GM06990 (cell line): ENCODE data around the gene PPP3CA.
"Not testable (repeated sequence)": the region's sequence is repeated elsewhere in the genome, so short reads cannot be mapped to it uniquely, and the experiment has no call there.

Experiments
- DNase-seq: peaks from one replicate; pipeline ENCODE4 v3.0.0-alpha.2; 2011; ENCODE audit not compliant: insufficient read length; ENCODE audit errors: extremely low read depth
- H3K27me3 ChIP-seq: replicated peaks from 2 replicates; pipeline ENCODE4 v1.6.0; 2011; ENCODE audit warnings: low read length; ENCODE audit not compliant: control insufficient read depth, insufficient read depth
- H3K36me3 ChIP-seq: 2 replicates; pipeline ENCODE4 v1.5.1; 2011; ENCODE audit warnings: low read length; ENCODE audit not compliant: control insufficient read depth, insufficient read depth
- H3K4me3 ChIP-seq: replicated peaks from 2 replicates; pipeline ENCODE4 v1.5.1; 2011; ENCODE audit warnings: low read depth, mild to moderate bottlenecking, control low read depth, low read length
- TF ChIP-seq, protein P1 (sequence below): IDR thresholded peaks from 2 replicates; pipeline ENCODE4 v1.5.1; 2011; ENCODE audit warnings: low read length, control low read depth, mild to moderate bottlenecking, inconsistent platforms; ENCODE audit not compliant: insufficient read depth, poor library complexity, severe bottlenecking

PPP3CA gene

DNA sequence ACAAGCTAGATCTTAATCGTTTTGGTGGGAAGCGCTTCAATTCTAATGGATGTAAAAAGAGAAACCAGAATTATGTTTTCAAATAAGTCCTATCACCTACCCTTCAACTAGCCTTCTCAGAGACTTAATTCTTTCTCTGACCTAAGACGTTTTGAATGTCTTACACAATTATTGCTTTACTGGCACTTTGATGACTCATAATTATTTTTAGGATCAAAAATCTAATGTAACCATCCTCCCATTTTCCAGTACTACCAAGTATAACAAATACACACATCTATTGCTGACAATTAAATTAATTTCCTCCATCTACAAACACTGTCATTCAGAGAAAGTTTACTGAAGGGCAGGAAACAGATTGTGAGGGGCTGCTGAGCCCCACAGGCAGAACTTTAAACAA is 108.6 kb downstream of the PPP3CA start:
- Histone ChIP-seq H3K36me3 (no peaks in the 10 kb centered on the region), H3K4me3 (no peak overlapping the region), H3K27me3 (no peaks in the 10 kb centered on the region)
- no peak for DNase-seq
- TF ChIP-seq, protein P1, sequence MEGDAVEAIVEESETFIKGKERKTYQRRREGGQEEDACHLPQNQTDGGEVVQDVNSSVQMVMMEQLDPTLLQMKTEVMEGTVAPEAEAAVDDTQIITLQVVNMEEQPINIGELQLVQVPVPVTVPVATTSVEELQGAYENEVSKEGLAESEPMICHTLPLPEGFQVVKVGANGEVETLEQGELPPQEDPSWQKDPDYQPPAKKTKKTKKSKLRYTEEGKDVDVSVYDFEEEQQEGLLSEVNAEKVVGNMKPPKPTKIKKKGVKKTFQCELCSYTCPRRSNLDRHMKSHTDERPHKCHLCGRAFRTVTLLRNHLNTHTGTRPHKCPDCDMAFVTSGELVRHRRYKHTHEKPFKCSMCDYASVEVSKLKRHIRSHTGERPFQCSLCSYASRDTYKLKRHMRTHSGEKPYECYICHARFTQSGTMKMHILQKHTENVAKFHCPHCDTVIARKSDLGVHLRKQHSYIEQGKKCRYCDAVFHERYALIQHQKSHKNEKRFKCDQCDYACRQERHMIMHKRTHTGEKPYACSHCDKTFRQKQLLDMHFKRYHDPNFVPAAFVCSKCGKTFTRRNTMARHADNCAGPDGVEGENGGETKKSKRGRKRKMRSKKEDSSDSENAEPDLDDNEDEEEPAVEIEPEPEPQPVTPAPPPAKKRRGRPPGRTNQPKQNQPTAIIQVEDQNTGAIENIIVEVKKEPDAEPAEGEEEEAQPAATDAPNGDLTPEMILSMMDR = no peak

DNA sequence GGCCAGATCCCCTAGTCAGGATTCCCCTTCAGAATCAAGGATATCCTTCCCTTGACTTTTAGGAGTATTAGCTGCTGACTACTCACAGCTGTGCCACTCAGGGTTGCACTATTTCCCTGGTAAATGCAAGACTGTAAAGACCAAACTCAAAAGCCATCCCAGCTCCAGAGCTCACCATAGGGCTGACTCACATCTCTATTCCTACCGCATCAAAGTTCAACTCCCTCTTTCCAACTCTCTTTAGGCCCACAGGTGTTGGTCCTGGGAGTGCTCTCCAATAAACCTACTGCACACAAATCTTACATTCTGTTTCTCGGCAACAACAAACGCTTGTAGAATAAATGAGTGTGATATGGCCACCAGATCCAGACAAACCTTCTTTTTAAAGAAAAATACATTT is 109.6 kb downstream of the PPP3CA start:
- DNase-seq = no peak
- no peaks in the 10 kb centered on the region for H3K36me3 ChIP-seq
- H3K27me3 ChIP-seq = no peaks in the 10 kb centered on the region
- TF ChIP-seq, protein P1 = no peak
- H3K4me3 ChIP-seq = no peak overlapping the region

DNA sequence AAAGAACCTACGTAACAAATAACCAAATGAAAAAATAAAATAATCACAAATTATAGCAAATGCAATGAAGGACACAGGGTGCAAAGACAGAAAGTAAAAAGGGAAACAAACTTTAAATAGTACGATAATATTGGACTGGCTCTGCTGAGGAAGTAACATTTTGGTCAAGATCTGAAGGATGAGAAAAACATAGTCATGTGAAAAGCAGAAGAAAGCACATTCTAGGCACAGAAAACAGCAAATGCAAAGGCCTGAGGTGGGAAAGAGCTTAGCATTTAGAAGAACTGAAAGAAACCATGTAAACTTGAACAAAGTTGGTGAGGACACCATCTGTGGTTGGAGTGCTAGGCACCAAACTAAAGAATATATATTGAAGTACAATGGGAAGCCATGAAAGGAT is 111.2 kb downstream of the PPP3CA start:
- TF ChIP-seq, protein P1 = no peak
- H3K4me3 ChIP-seq = no peak overlapping the region
- DNase-seq = no peak
- no peaks in the 10 kb centered on the region for H3K36me3 ChIP-seq
- H3K27me3 ChIP-seq = no peaks in the 10 kb centered on the region

DNA sequence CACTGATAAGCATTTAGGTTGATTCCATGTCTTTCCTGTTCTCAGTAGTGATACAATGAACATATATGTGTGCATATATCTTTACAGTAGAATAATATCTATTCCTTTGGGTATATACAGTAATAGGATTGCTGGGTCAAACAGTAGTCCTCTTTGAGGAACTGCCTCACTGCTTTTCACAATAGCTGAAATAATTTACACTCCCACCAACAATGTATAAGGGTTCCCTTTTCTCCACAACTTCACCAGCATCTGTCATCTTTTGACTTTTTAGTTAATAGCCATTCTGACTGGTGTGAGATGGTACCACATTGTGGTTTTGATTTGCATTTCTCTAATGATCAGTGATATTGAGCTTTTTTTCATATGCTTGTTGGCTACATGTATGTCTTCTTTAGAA is 113.2 kb downstream of the PPP3CA start:
- H3K4me3 ChIP-seq, DNase-seq, H3K36me3 ChIP-seq, H3K27me3 ChIP-seq: not testable (repeated sequence)

DNA sequence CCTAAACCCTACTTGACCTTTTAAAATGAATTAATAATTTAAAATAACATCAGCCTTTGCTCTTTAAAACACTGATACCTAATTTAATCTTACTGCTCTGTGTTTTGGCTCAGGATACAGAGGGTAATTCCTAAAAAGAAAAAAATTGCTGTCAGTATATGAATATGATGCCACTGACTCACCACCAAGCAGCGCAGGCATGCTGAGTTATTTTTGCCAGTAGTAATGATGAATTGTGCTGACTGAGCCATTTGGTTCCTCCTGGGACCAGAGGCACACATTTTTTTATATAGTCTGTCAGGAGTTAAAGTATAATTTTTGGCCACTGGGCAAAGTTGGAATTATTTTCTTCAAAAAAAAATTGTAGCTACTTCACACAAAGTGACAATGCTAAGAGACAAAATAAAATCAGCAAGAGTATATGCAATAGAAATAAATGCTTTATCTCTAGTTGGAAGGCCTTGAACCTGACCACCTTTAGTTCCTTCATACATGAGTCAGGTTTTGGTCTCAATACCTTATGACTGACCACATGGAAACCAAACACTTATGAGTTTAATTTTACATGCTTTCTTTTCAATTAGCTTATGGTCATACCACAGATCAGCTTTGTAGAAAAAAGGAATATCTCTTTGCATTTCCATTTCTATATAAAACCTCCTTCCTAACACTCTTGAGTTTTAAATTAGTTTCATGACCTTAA is 115.1 kb downstream of the PPP3CA start:
- no peak for DNase-seq
- TF ChIP-seq, protein P1 = no peak
- H3K4me3 ChIP-seq = no peak overlapping the region
- no peaks in the 10 kb centered on the region for H3K36me3 ChIP-seq
- no peaks in the 10 kb centered on the region for H3K27me3 ChIP-seq

DNA sequence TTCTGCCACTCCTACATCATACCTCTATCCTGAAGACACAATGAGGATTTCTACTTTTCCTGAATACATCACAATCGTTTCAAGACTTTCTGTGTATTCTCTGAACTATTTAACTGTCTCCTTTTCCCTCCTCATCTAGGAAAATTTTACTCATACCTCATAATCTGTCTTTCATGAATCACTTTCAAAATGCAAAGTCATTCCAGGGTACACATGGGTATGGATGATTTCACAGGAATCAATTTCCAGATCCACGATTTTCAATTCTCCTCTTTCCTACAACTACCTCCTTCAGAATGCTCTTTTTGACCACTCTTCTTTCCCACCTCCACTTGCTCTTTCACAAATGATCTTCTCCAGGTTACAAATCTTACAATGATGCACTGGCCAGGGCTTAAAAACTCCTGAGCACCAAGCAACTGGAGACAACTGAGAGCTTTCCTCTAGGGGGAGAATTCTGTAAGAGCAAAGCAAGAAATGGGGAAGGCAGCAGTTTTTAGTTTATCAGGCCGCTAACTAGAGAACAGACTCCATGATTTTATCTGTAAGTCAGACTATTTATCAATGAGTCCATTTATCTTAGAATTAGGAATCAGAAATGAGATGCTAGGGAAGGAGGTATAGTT is 116.4 kb downstream of the PPP3CA start:
- TF ChIP-seq, protein P1 = no peak
- DNase-seq = no peak
- Histone ChIP-seq H3K4me3 (no peak overlapping the region), H3K36me3 (no peaks in the 10 kb centered on the region), H3K27me3 (no peaks in the 10 kb centered on the region)
